HCT116 (cell line): ENCODE data around the gene SPATA6. TPM values are rescaled to one million over a fixed set of nuclear protein-coding genes. Genes with fewer than 3 reads are reported as not detected.
"Not testable (repeated sequence)": the region's sequence is repeated elsewhere in the genome, so short reads cannot be mapped to it uniquely, and the experiment has no call there.

Experiments used
- ATAC-seq: fragments of 200-7000 bp; cut with Tn5 transposase; 2 replicates; pipeline ENCODE4 v1.9.1; 2020; ENCODE audit warnings: mild to moderate bottlenecking, moderate library complexity
- BruUV-seq: library from RNA; stranded (reverse); fragments of 400-500 nt; replicated peaks from 2 replicates; lab custom pipeline; 2021; lab: Mats Ljungman, UMichigan
- CTCF ChIA-PET: fragments of 300-600 bp; sonication (Branson Sonifier 250); formaldehyde crosslinking; loops from one replicate; lab custom pipeline; 2021; ENCODE audit warnings: antibody characterized with exemption; lab: Charles Lee
- POLR2A ChIA-PET: fragments of 300-600, 350-600 bp; sonication (Branson Sonifier 250); formaldehyde crosslinking; loops from one replicate; lab custom pipeline; 2021; ENCODE audit warnings: antibody characterized with exemption; lab: Charles Lee
- RAD21 ChIA-PET, 2 experiments: fragments of 300-600 bp; sonication (Branson Sonifier 250); formaldehyde crosslinking; loops; one replicate each; lab custom pipeline; 2023; ENCODE audit warnings: low total read pairs in 2 of 2; ENCODE audit not compliant: uncharacterized antibody in 2 of 2, unreplicated experiment in 2 of 2, low non-redundant PET in 1 of 2; lab: Charles Lee
- DNase-seq: peaks from one replicate; pipeline ENCODE4 v3.0.0-alpha.2; 2010; ENCODE audit warnings: low read depth, low spot score
- H2AFZ ChIP-seq: fragments of 200-600 bp; shearing (Covaris generic), sonication (generic); 2 replicates; pipeline ENCODE4 v1.6.1; 2017; ENCODE audit warnings: low read depth, mixed run types, mixed read lengths, antibody characterized with exemption, low read length; ENCODE audit not compliant: poor library complexity, severe bottlenecking
- H3K27ac ChIP-seq: 2 replicates; pipeline ENCODE4 v1.5.1; 2012; ENCODE audit warnings: low read depth, low read length
- H3K27me3 ChIP-seq: fragments of 200-600 bp; sonication (generic); 2 replicates; pipeline ENCODE4 v1.6.1; 2016; ENCODE audit warnings: mixed run types, low read length, mixed read lengths; ENCODE audit not compliant: insufficient read depth
- H3K36me3 ChIP-seq, 2 experiments: fragments of 200-500 bp in 1 of 2; fragments of 200-600 bp in 1 of 2; sonication (Bioruptor generic) in 1 of 2; sonication (generic) in 1 of 2; 2 replicates each; pipeline versions ENCODE4 v1.5.1 to v1.6.1; 2014 to 2016; ENCODE audit warnings: low read length in 2 of 2, inconsistent platforms in 1 of 2, mixed read lengths in 1 of 2, mixed run types in 1 of 2; ENCODE audit not compliant: insufficient read depth in 2 of 2, control insufficient read depth in 1 of 2
- H3K4me1 ChIP-seq, 2 experiments: fragments of 200-600 bp in 1 of 2; sonication (generic) in 1 of 2; 2 replicates each; pipeline versions ENCODE4 v1.5.1 to v1.6.1; 2012 to 2017; ENCODE audit warnings: low read length in 2 of 2, inconsistent platforms in 1 of 2, mild to moderate bottlenecking in 1 of 2, mixed read lengths in 1 of 2, mixed run types in 1 of 2, moderate library complexity in 1 of 2; ENCODE audit not compliant: insufficient read depth in 2 of 2, control insufficient read depth in 1 of 2
- H3K4me2 ChIP-seq: fragments of 200-600 bp; sonication (generic); 2 replicates; pipeline ENCODE4 v1.6.1; 2017; ENCODE audit warnings: mixed run types, low read length, mixed read lengths
- H3K4me3 ChIP-seq, 2 experiments: fragments of 200-600 bp in 1 of 2; sonication (generic) in 1 of 2; replicated peaks in 1 of 2; 2 replicates each; pipeline ENCODE4 v1.5.1; 2011 to 2016; ENCODE audit warnings: low read length in 2 of 2, control low read depth in 1 of 2, low read depth in 1 of 2, mild to moderate bottlenecking in 1 of 2, mixed read lengths in 1 of 2, mixed run types in 1 of 2
- H3K79me2 ChIP-seq: fragments of 200-600 bp; sonication (generic); 2 replicates; pipeline ENCODE4 v1.6.1; 2017; ENCODE audit warnings: mild to moderate bottlenecking, mixed run types, low read length, moderate library complexity, mixed read lengths; ENCODE audit not compliant: insufficient read depth
- H3K9ac ChIP-seq: fragments of 200-600 bp; sonication (generic); 2 replicates; pipeline ENCODE4 v1.6.1; 2016; ENCODE audit warnings: low read length, mixed read lengths
- H3K9me2 ChIP-seq: fragments of 200-600 bp; sonication (generic), shearing (Covaris generic); 2 replicates; pipeline ENCODE4 v1.6.1; 2017; ENCODE audit warnings: mixed run types, mild to moderate bottlenecking, moderate library complexity; ENCODE audit not compliant: insufficient read depth
- H3K9me3 ChIP-seq, 2 experiments: fragments of 200-500 bp in 1 of 2; fragments of 200-600 bp in 1 of 2; sonication (Bioruptor generic) in 1 of 2; sonication (generic) in 1 of 2; 2 replicates each; pipeline ENCODE4 v1.6.1; 2014 to 2017; ENCODE audit warnings: low read length in 2 of 2, mixed read lengths in 2 of 2, inconsistent platforms in 1 of 2, low read depth in 1 of 2, mild to moderate bottlenecking in 1 of 2, mixed run types in 1 of 2, moderate library complexity in 1 of 2; ENCODE audit not compliant: control insufficient read depth in 1 of 2, insufficient read depth in 1 of 2
- H4K20me1 ChIP-seq: fragments of 200-600 bp; sonication (generic), shearing (Covaris generic); 2 replicates; pipeline ENCODE4 v1.6.1; 2017; ENCODE audit warnings: mixed run types, mild to moderate bottlenecking, moderate library complexity; ENCODE audit not compliant: insufficient read depth
- CTCF ChIP-seq, 3 experiments: fragments of 200-600 bp in 1 of 3; sonication (generic) in 1 of 3; IDR thresholded peaks in 2 of 3; conservative IDR thresholded peaks in 1 of 3; 2 replicates each; pipeline ENCODE4 v1.5.1; 2012 to 2017; ENCODE audit warnings: low read depth in 2 of 3, low read length in 2 of 3, antibody characterized with exemption in 1 of 3, borderline replicate concordance in 1 of 3, control low read depth in 1 of 3, mild to moderate bottlenecking in 1 of 3, mixed read lengths in 1 of 3, mixed run types in 1 of 3, moderate library complexity in 1 of 3; ENCODE audit not compliant: insufficient read depth in 1 of 3
- RAD21 ChIP-seq: IDR thresholded peaks from 2 replicates; pipeline ENCODE4 v1.6.1; 2012; ENCODE audit warnings: low read depth, mild to moderate bottlenecking
- intact Hi-C: fragments of 100-400 bp; cut with micrococcal nuclease; formaldehyde crosslinking; loops from 2 replicates; pipeline ENCODE4 v1.10.0; 2022
- total RNA-seq: library from RNA; stranded (reverse); gene quantifications from one replicate; pipeline ENCODE4 v1.2.1, GENCODE V29; 2021; ENCODE audit not compliant: unreplicated experiment

SPATA6 gene
- total RNA-seq, 1 experiment from 2014 or later = 8.6 TPM

GRCh38 chr1:48284696-48285420 is 187.1 kb downstream of the SPATA6 start:
- intact Hi-C loops, H3K36me3 ChIP-seq, DNase-seq, POLR2A ChIA-PET, H3K4me3 ChIP-seq, H3K9ac ChIP-seq, H3K4me1 ChIP-seq, BruUV-seq, H2AFZ ChIP-seq, H3K9me3 ChIP-seq, H3K27ac ChIP-seq, H3K9me2 ChIP-seq, H3K4me2 ChIP-seq, H4K20me1 ChIP-seq, H3K27me3 ChIP-seq, H3K79me2 ChIP-seq: not testable (repeated sequence)
- TF ChIP-seq RAD21 (0 out of 2 replicates have a peak, but pooled peaks have one; percentile 12), CTCF (IDR thresholded peaks at IDR 0.05 in 2 of 3, conservative IDR thresholded peaks at IDR 0.05 in 1 of 3; ENCODE audit: borderline replicate concordance in 1 of 3, insufficient read depth in 1 of 3, low read depth in 2 of 3, low read length in 2 of 3) (peak; percentile 24 to 27 (median 26); a peak in 3 of 6 replicates)
- RAD21 ChIA-PET = interaction anchor here in 1 of 2 experiments (0.6 kb wide), 1 partner anchor 13 kb away, joined by 3 read pairs; no protein-coding TSS in a partner anchor
- 0 out of 2 replicates have a peak, but pooled peaks have one; percentile 32 for ATAC-seq
- CTCF ChIA-PET = interaction anchor here (0.7 to 1.4 kb wide), 2 partner anchors 175 to 246 kb away, joined by 3 to 6 read pairs; no protein-coding TSS in a partner anchor

DNA sequence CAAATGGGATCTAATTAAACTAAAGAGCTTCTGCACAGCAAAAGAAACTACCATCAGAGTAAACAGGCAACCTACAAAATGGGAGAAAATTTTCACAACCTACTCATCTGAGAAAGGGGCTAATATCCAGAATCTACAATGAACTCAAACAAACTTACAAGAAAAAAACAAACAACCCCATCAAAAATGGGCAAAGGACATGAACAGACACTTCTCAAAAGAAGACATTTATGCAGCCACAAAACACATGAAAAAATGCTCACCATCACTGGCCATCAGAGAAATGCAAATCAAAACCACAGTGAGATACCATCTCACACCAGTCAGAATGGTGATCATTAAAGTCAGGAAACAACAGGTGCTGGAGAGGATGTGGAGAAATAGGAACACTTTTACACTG is 189.7 kb downstream of the SPATA6 start:
- intact Hi-C loops, H3K27ac ChIP-seq, BruUV-seq, DNase-seq, POLR2A ChIA-PET, H2AFZ ChIP-seq, H3K79me2 ChIP-seq, RAD21 ChIA-PET, ATAC-seq, H3K4me3 ChIP-seq, H3K9ac ChIP-seq, H3K9me3 ChIP-seq, H3K9me2 ChIP-seq, H3K27me3 ChIP-seq, H4K20me1 ChIP-seq, H3K36me3 ChIP-seq, H3K4me1 ChIP-seq, CTCF ChIA-PET, H3K4me2 ChIP-seq: not testable (repeated sequence)

DNA sequence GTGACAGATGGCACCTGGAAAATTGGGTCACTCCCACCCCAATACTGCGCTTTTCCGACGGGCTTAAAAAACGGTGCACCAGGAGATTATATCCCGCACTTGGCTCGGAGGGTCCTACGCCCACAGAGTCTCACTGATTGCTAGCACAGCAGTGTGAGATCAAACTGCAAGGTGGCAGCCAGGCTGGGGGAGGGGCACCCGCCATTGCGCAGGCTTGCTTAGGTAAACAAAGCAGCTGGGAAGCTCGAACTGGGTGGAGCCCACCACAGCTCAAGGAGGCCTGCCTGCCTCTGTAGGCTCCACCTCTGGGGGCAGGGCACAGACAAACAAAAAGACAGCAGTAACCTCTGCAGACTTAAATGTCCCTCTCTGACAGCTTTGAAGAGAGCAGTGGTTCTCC is 194.6 kb downstream of the SPATA6 start:
- CTCF ChIA-PET, H3K9me3 ChIP-seq, H3K4me1 ChIP-seq, H3K27me3 ChIP-seq, H3K27ac ChIP-seq, H3K9ac ChIP-seq, intact Hi-C loops, ATAC-seq, RAD21 ChIA-PET, POLR2A ChIA-PET, H3K4me3 ChIP-seq, H4K20me1 ChIP-seq, H3K4me2 ChIP-seq, BruUV-seq, H3K9me2 ChIP-seq, H2AFZ ChIP-seq, DNase-seq, H3K36me3 ChIP-seq, H3K79me2 ChIP-seq: not testable (repeated sequence)
